Gastroesophageal sphincter (tissue), 4 donors: Measurements from ENCODE around the gene LAMB4. TPM values are rescaled to one million over a fixed set of nuclear protein-coding genes. Genes with fewer than 3 reads are reported as not detected.

Experiments used
- ATAC-seq: fragments of 150-250 bp; one replicate; pipeline ENCODE4 v1.9.1; 2016; ENCODE audit warnings: mild to moderate bottlenecking, moderate library complexity
- H3K27ac ChIP-seq, 4 donors: fragments of 200-600 bp; sonication (generic) in 3 of 4; 1 replicate in 3 of 4; 2 replicates in 1 of 4; pipeline ENCODE4 v1.5.1; 2016 to 2019
- H3K27me3 ChIP-seq: fragments of 200-600 bp; sonication (generic); one replicate; pipeline ENCODE4 v1.5.1; 2019
- H3K36me3 ChIP-seq, 2 donors: fragments of 200-600 bp; sonication (generic); one replicate each; pipeline ENCODE4 v1.5.1; 2019; ENCODE audit warnings: control low read depth in 1 of 2
- H3K4me1 ChIP-seq, 3 donors: fragments of 200-600 bp; sonication (generic); 1 replicate in 2 of 3; 2 replicates in 1 of 3; pipeline ENCODE4 v1.5.1; 2016 to 2019; ENCODE audit warnings: control low read depth in 2 of 3
- H3K4me3 ChIP-seq, 2 donors: fragments of 200-600 bp; sonication (generic); one replicate each; pipeline ENCODE4 v1.5.1; 2019; ENCODE audit warnings: mild to moderate bottlenecking in 1 of 2, moderate library complexity in 1 of 2
- H3K9me3 ChIP-seq, 3 donors: fragments of 200-600 bp; sonication (generic); one replicate each; pipeline ENCODE4 v1.5.1; 2017 to 2019; ENCODE audit warnings: control low read depth in 2 of 3
- EP300 ChIP-seq: sonication (generic); formaldehyde crosslinking; IDR thresholded peaks from one replicate; pipeline ENCODE4 v1.6.1; 2017; ENCODE audit warnings: antibody characterized with exemption, mild to moderate bottlenecking
- POLR2A ChIP-seq, 2 donors: fragments of 450-650 bp; IDR thresholded peaks; one replicate each; pipeline ENCODE4 v1.6.1; 2017; ENCODE audit warnings: antibody characterized with exemption in 2 of 2, mild to moderate bottlenecking in 2 of 2, moderate library complexity in 1 of 2
- POLR2AphosphoS5 ChIP-seq: sonication (generic); formaldehyde crosslinking; IDR thresholded peaks from one replicate; pipeline ENCODE4 v1.6.1; 2017; ENCODE audit warnings: antibody characterized with exemption
- WGBS, 2 donors: methylation state at CpG; one replicate each; pipeline ENCODE4 v1.1.5; 2018; ENCODE audit warnings: low coverage in 1 of 2; 5-methylcytosine and 5-hydroxymethylcytosine counted together
- total RNA-seq, 4 donors: library from RNA; depleted of rRNA; stranded (reverse); fragments of >200 nt; gene quantifications; one replicate each; pipeline ENCODE4 v1.1.0, GENCODE V29; 2016
- TF ChIP-seq, protein P1 (sequence below), 4 experiments: fragments of 200-600 bp in 2 of 4; fragments of 450-650 bp in 2 of 4; sonication (generic) in 1 of 4; IDR thresholded peaks; one replicate each; pipeline ENCODE4 v1.5.1; 2017 to 2019; ENCODE audit warnings: antibody characterized with exemption in 4 of 4, mild to moderate bottlenecking in 2 of 4, moderate library complexity in 2 of 4

LAMB4 gene
- total RNA-seq, 4 donors from 2014 or later = 0.23 to 0.82 TPM; not detected in 2

DNA sequence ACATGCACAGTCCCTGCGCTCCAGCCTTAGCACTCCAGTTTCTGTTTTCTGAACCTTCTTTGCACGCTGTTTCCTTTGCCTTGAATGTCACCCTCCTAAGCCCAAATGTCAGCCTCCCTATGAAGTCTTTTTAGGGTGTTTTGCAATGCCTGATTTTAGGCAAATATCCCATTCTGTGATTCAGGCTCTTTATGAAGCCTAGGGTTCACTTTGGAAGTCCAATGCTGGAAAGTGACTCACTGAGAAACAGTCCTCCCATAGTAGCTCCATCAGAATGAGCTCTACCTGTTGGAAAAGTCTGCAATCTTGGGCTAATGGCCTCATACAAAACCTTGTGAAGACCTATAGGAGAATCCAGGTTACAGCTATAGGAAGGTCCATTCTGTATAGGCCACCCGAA is 5.3 kb downstream of the LAMB4 start:
- no peak overlapping the region for H3K4me3 ChIP-seq
- H3K4me1 ChIP-seq = no peaks in the 10 kb centered on the region
- ATAC-seq = no peak
- 96% methylated on average over 3 of the region's 3 CpGs for WGBS, 2 donors
- no peak for TF ChIP-seq EP300
- TF ChIP-seq, protein P1, sequence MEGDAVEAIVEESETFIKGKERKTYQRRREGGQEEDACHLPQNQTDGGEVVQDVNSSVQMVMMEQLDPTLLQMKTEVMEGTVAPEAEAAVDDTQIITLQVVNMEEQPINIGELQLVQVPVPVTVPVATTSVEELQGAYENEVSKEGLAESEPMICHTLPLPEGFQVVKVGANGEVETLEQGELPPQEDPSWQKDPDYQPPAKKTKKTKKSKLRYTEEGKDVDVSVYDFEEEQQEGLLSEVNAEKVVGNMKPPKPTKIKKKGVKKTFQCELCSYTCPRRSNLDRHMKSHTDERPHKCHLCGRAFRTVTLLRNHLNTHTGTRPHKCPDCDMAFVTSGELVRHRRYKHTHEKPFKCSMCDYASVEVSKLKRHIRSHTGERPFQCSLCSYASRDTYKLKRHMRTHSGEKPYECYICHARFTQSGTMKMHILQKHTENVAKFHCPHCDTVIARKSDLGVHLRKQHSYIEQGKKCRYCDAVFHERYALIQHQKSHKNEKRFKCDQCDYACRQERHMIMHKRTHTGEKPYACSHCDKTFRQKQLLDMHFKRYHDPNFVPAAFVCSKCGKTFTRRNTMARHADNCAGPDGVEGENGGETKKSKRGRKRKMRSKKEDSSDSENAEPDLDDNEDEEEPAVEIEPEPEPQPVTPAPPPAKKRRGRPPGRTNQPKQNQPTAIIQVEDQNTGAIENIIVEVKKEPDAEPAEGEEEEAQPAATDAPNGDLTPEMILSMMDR (IDR thresholded peaks at IDR 0.05) = no peak
- no peak for TF ChIP-seq POLR2A (IDR thresholded peaks at IDR 0.05)
- TF ChIP-seq POLR2AphosphoS5 = no peak
- H3K36me3 ChIP-seq = no peaks in the 10 kb centered on the region
- H3K27me3 ChIP-seq = no peaks in the 10 kb centered on the region
- H3K9me3 ChIP-seq = no peaks in the 10 kb centered on the region
- no peak overlapping the region for H3K27ac ChIP-seq

DNA sequence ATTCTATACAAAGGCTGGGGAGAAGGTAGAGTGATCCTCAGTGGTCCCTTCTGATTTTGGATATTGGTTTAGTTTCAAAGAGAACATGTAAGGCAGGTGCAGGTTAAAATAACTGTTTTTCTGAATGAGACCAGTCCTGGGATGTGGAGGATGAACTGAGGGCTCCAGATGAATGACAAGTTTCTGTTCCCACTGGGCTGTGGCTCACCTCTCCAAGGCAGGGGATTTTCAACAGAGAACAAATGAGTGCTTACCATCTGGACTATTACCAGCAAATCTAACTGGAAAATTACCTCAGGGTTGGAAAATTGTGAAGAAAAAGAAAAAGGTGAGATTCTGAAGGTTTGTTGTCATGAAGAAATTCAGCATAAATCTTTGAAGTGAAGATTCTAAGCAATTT is 8.0 kb downstream of the LAMB4 start:
- no peaks in the 10 kb centered on the region for H3K4me1 ChIP-seq
- TF ChIP-seq, protein P1 (IDR thresholded peaks at IDR 0.05) = no peak
- no peaks in the 10 kb centered on the region for H3K9me3 ChIP-seq
- H3K27me3 ChIP-seq = no peaks in the 10 kb centered on the region
- no peak for ATAC-seq
- no peak overlapping the region for H3K4me3 ChIP-seq
- no peaks in the 10 kb centered on the region for H3K36me3 ChIP-seq
- no peak overlapping the region for H3K27ac ChIP-seq

DNA sequence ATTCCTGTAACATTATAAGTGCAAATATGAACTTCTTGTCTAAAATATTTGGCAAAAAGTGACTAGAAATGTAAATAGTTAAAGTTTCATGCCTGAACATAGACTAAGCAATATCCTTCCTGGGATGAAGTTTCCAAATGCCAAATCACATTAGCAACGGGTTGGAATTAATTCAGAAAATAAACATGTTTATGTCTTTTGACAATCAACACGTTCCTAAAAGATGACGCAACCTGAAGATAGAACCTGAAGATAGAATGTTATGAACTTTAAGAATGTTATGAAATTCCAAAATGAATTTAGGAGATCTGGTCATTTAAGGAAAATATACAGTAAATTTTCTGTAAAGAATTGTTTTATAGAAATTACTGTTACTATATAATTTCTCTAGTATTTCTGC is 9.2 kb downstream of the LAMB4 start:
- Histone ChIP-seq H3K9me3 (no peaks in the 10 kb centered on the region), H3K4me3 (no peak overlapping the region), H3K4me1 (no peaks in the 10 kb centered on the region), H3K27me3 (no peaks in the 10 kb centered on the region), H3K36me3 (no peaks in the 10 kb centered on the region), H3K27ac (no peak overlapping the region)
- ATAC-seq = no peak
- TF ChIP-seq, protein P1 (IDR thresholded peaks at IDR 0.05) = no peak
- TF ChIP-seq POLR2A (IDR thresholded peaks at IDR 0.05) (no peak), POLR2AphosphoS5 (no peak), EP300 (no peak)
- WGBS, 2 donors = 49 to 59% methylated on average over 3 of the region's 3 CpGs

DNA sequence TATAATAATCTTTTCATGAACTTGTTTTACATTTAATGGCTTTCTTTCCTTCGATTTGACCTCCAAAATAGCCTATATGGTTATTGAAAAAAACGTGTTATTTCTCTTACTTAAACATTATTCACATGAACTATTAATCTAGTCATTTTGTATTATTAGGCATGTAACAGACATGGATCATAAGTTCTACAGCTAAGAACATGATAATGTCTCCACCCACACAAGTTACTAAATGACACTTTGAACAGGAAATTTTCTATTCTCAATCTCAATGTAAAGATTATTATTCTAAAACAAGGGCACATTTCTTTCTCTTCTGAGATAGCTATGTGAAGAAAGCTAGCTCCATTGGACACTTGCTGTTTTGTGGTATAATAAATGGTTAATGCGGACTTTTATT is 10.0 kb downstream of the LAMB4 start:
- Histone ChIP-seq H3K4me3 (no peak overlapping the region), H3K36me3 (no peaks in the 10 kb centered on the region), H3K4me1 (no peaks in the 10 kb centered on the region), H3K27ac (no peak overlapping the region), H3K9me3 (no peaks in the 10 kb centered on the region), H3K27me3 (no peaks in the 10 kb centered on the region)
- no peak for ATAC-seq
- WGBS, 2 donors = 76 to 78% methylated on average over 3 of the region's 3 CpGs
- TF ChIP-seq POLR2AphosphoS5 (no peak), POLR2A (IDR thresholded peaks at IDR 0.05) (no peak), EP300 (no peak)
- TF ChIP-seq, protein P1 (IDR thresholded peaks at IDR 0.05) = no peak

DNA sequence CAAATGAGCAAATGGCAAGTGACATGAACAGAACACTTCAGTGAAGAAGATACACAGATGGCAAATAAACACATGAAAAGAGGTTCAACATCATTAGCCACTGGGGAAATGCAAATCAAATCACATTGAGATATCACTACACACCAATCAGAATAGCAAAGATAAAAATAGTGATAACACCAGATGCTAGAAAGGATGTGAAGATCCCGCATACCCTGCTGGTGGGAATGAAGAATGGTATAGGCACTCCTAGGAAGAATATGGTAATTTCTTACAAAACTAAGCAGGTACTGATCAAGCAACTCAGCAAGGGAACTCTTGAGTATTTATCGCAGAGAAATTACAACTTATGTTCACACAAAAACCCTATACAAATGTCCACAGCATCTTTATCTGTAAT is 11.2 kb downstream of the LAMB4 start:
- Histone ChIP-seq H3K4me1 (no peaks in the 10 kb centered on the region), H3K27ac (no peak overlapping the region), H3K4me3 (no peak overlapping the region), H3K9me3 (no peaks in the 10 kb centered on the region), H3K36me3 (no peaks in the 10 kb centered on the region), H3K27me3 (no peaks in the 10 kb centered on the region)
- no peak for ATAC-seq
- TF ChIP-seq POLR2A (IDR thresholded peaks at IDR 0.05) (no peak), EP300 (no peak), POLR2AphosphoS5 (no peak)
- TF ChIP-seq, protein P1 (IDR thresholded peaks at IDR 0.05) = no peak
- 86 to 100% methylated on average over 2 of the region's 2 CpGs for WGBS, 2 donors
